NCI-H1105 treated with DMSO at 0.1 percent for 48 hours (cell line): Measurements from ENCODE around the gene DNAH8.
"Not testable (repeated sequence)": the region's sequence is repeated elsewhere in the genome, so short reads cannot be mapped to it uniquely, and the experiment has no call there.

ENCODE experiments used
- DNase-seq: peaks from one replicate; lab custom pipeline; 2025; lab: John Stamatoyannopoulos, UW

DNAH8 gene

DNA sequence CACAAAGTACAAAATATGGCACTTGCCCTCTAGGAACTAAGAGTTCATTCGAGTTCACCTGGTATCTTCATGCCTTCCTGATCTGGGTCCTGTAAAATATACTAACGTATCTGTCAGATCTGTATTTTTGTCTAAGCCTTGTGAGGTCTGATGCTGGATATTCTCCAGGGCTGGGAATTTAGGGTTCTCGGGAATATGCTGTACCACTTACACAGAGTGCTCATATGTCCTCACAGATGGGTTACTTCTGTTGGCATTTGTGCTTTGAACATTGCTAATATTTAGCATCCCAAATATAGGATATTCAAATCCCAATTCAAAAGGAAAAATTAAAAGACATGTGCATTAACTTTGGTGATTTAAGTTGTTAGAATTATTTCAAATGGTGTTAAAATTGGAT, 122.0 kb downstream of the DNAH8 start:
- no peak for DNase-seq

DNA sequence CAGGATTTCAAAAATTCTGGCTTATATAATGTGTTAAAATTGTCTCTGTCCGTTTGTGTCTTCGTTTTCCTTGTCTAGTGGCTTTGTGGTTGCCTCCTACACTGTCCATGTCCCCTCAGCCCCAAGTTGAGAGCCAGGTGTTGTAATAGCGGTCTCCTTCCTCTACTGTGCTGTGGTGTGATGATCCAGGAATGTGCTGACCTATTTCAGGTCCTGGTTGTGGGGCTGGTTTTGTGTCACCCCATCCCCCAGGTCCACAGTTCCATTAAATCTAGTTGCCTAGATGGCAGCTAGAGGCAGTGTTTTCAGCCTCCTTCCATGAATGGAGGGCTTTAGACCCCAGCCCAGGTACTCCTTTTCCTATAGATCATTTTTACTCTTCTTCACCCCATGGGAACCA, 128.7 kb downstream of the DNAH8 start:
- no peak for DNase-seq

DNA sequence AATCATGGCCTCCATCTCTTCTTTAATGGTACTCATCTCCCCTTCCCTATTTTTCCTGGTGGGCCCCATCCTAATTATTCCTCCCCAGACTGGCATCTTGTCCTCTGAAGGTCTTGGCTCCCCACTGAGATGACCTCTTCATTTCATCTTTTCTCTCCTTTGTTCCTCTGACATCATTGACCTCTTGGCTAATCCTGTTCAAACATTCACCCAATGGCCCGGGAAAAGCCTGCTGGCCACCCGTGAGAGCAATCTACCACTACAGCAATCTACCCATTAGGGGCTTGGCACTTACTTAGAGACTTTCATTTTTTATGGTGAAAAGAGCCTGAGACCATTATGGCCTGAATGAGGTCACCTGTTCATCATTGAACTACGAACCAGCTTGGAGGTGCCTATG, 130.8 kb downstream of the DNAH8 start:
- no peak for DNase-seq

DNA sequence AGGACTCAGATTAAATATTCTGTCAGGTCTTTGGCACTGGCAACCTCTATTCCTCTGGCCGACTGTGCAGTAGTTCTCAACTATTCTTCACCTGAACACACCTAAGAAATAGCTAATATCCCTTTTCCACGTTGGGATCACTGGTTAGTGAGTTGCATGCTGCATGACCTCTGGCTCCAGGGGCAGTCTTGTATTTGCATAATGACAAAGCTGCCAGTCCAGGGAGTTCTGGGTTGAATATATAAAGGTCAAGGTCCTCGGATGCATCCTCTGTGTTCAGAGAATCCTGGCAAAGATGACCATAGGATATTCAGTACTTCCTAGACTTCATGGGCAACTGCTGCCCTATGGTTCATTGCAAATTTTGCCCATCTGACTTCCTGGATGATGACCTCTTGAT, 131.2 kb downstream of the DNAH8 start:
- no peak for DNase-seq

DNA sequence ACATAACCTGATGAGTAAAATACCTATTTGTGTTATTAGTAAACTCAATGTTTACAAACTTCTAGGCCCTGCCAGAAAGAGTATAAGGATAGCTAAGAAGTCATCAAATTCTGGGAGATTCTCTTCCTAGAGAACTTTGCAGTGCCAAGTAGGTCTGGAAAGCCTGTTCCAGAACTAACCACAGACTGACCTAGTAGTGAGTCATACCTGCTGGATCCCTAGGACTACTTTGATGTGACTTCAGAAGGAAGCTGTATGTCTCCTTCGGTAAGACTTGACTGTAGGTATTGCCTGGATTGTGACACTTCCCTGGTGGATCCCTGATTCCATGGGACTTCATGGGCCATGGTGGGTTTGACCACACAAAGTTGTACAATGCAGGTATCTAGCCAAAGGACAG, 131.7 kb downstream of the DNAH8 start:
- DNase-seq: no peak

DNA sequence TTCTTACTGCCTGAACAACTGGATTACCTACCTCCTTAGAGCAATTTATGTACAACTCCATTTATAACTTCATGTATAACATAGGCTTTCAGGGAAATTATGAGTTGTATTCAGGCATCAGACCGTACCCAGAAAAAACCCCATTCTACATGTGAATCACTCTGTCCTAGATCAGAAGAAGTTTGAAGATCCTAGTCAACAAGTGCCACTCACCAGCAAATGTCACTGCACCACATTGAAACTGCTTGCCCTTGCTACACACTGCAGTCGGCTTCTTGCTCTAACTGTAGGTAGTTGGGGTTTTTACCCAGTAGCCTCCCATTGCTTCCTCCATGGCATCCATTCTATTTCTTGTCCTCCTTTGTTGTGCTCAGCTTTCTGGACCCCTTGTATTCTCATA, 132.4 kb downstream of the DNAH8 start:
- DNase-seq: no peak

DNA sequence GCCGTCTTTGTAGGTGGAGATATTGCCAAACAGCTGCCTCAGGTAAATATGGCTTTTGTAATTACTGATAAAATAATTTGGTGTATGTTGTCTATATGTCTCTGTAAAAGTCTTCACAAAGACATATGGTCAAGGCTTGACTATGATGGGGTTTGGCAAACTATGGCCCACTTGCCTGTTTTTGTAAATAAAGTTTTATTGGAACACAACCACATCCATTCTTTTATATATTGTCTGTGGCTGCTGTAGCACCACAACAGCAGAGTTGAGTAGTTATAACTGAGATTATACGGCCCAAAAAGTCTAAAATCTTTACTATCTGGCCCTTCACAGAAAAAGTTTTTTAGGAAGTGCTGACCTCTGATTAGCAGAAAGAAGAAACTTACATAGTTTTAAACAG, 133.6 kb downstream of the DNAH8 start:
- DNase-seq: no peak

DNA sequence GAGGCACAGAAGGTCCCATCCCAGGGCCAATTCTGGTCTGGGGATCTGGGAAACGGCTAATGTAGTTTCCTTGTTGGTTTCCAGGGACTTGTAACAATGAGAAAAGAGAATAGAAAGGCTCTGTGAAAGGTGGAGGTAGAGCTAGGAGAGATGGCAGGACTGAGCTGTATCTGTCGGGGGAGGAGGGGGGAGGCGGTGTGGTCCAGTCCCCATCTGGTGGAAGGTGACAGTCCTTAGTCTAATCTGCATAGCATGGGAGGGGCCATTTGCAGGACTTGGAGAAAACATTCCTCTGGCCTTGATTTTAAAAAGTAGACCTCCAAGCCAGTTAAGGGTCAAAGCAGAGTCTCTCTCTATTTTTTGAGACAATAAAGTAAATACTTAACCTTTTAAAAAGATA, 137.1 kb downstream of the DNAH8 start:
- DNase-seq: no peak

DNA sequence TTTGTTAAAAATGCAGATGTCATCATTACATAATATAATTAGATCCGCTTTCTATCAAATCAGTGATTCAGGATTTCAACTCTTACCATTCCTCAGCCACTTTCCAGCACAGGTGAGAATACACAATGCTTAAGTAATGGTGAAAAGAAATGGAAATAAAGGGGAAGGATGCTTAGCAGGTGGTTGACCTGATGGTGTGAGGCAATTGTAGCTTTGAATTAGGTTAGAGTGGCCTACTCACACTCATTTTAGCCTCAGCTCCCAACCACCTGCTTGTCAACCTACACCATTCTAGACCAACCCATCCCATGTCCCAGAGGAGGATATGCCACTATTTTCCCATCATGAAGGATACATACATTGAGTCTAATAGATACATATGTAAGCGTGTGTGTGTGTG, 138.1 kb downstream of the DNAH8 start:
- DNase-seq: no peak

DNA sequence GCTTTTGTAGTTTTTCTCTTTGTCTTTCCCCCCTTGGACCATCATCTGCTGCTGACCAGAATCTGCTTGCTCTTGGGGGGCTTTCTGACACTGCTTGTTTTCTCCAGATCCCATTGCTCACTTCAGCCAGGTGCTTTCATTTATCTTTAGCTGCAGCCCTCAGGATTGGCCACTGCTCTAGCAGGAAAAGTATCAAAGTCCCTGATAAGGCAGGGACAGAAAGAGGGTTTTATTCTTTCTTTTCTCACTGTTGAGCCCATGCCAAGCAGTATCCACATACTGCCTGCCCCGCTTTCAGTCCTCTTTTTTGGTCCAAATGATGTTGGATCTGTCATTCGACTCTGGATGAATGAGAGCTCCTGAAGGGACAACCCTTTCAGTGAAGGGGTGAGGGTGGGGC, 141.4 kb downstream of the DNAH8 start:
- DNase-seq: no peak

DNA sequence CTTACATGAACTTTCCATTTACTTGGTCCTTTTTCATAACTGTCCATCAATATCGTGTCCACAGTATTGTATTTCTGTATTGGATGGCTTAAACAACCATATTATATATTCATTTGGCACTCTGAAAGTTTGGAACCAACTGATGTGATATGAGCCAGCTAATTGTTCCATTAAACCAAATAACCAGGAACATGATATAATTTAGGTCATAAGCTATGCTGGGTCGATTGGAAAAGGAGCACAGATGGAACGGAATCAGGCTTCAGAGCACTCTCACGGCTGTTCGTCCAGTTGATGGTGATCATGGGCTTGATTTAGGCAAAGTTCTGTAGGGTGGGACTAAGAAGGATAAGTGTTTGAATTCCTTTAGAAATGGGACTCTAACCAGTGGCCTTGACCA, 142.7 kb downstream of the DNAH8 start:
- DNase-seq: no peak

DNA sequence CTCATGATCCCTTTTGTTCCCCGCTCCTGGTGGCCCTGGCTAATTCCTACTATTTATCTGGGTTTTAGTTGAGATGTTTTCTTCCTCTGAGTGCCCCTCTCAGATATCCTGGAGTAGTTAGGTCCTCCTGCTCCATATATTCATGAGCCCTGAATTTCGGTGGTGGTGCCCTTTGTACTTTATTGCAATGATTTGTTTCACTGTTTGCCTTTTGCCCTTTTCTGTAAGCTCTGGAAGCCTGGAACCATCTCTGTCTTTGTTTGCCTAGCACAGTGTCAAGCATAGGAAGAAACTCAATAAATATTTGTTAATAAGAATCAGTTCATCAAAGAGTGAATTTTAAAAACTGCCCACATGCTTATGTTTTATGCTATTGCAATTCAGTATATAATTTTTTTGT, 144.9 kb downstream of the DNAH8 start:
- no peak for DNase-seq

DNA sequence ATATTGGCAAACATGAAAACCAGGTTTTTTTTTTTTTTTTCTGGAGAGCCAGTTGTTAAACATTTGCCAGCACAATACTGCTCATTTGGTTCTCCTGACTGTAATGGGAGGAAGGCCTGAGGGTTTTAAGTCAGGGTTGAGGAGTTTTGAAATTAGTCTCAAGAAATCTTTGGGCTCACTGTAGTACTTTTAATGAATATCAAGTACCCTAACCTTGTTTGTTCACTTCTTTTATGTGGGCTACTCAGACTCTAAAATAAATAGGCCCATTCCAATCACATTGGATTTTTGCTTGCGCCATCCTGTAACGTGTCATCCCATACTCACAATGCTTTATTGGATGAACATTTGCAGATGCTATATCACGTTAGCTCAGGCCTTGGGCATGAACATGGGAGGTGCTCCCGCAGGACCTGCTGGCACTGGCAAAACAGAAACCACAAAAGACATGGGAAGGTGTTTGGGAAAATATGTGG, 146.9 kb downstream of the DNAH8 start:
- no peak for DNase-seq

DNA sequence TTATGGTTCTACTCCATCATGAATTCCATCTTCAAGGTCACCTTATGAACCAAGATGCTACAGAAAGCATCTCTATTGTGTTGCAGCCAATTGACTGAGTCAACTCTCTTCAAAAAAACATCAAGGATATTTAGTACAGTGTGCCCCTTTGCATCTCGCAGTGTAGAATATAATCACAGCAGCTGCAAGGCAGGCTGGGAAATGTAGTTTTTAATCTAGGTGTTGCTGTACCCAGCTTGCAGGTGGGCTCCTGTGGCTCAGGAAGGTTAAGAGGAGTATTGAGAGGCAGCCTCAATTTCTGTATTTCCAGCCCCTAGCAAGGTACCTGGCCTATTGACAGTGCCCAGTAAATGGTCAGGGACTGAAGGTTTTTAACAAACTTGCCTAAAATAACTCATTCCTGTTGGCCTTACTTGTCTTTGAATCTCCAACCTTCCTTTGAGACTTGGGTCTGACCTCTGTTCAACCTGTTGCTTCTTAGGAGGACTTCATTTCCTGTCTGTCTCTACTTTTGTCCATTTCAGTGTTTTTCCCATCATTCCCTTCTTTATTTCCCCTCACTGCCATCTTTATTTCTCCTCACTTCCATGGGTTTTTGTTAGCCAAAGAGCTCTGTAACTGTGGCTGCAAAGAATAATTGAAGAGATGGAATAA, 150.5 kb downstream of the DNAH8 start:
- DNase-seq: no peak

DNA sequence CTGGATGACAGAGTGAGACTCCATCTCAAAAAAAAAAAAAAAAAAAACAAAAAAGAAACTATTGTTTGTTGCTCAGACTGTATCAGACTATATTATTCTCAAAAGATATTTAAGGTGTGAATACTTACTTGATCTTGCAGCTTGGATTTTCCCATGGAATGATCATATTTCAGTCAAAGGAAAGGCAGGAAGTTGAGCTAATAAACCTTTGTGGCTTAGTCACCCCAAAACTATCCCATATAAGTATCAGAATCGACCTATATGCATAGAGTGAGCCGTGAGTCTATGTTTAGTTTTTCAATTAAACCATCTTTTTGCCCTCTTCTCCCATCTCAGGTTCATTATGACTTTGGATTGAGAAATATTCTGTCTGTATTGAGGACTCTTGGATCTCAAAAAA, 152.6 kb downstream of the DNAH8 start:
- no peak for DNase-seq

DNA sequence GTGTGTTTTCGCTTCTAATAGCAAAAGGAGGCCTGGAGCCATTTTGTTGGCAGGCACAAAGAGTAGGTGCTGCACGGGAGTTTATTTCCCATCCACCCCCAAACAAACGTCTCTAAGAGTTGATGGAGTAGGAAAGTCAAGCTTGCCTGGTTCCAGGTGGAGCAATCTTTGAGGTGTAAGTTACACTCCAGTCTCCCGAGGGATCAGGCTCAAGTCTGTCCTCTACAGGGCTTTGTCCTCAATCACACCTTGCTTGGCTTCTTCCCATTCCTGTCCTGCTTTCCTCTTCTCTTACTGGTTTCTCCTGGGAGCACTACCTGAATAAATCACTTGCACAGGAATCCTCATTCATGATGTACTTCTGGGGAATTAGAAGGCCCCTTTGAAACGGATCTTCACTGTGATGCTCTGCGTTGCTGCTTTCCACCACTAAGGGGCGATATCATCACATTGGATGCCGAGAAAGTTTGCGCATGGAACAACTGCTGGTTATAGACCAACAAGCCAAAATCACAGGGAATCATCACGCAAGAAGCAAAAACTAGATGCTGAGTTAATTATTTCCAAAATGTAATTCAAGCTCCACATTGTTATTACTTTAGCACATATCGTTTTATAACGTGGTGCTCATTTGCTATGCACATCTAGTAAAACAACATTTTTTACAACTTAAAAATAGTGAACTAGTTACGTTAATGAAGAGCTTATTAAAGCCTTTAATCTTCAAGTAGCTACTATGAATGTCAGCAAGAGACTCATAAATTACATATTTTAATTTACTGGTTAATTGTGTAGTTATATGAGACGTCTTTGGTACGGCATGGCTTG, 156.8 kb downstream of the DNAH8 start:
- DNase-seq: peak; percentile 56

DNA sequence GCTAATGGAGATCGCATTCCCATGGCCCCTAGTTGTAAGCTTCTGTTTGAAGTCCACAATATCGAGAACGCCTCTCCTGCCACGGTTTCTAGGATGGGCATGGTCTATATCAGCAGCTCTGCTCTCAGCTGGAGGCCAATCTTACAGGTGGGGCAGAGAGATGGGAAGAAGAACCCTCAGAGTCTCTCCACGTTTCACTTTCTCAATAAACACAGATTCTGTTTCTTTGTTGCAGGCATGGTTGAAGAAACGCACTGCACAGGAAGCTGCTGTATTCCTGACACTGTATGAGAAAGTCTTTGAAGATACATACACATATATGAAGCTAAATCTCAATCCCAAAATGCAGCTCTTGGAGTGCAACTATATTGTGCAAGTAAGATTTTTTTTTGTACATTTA, 157.9 kb downstream of the DNAH8 start:
- no peak for DNase-seq

DNA sequence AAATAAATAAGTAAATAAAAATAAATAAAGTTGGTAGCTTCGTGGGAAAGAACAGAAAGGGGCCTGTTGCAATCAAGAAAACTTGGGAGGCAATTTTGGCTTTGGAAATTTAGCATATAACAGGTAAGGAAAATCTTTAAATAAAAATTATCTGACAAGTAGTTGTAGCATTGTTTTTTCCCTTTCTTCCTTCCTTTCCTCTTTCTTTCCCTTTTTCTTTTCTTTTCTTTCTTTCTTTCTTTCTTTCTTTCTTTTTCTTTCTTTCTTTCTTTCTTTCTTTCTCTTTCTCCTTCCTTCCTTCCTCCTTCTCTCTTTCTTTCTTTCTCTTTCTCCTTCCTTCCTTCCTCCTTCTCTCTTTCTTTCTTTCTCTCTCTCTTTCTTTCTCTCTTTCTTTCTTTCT, 158.7 kb downstream of the DNAH8 start:
- not testable (repeated sequence) for DNase-seq

DNA sequence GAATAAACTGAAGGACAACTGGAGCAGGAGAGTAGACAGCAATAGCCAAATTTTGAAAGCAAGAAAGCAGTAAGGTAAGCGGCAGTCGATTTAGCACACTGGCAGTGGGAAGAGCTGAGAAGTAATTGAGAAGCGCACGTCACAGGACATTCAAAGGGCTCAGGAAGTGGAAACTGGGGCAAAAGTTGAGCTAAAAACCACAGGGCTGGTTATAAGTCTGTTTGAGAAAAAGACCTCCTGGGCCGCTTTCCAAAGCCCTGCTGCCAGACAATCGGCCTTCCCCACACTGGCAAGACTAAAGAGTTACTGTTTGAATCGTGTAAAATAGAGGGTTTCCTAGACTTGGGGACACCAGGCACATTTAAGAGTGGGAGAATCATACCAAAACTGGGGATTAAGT, 161.4 kb downstream of the DNAH8 start:
- no peak for DNase-seq

DNA sequence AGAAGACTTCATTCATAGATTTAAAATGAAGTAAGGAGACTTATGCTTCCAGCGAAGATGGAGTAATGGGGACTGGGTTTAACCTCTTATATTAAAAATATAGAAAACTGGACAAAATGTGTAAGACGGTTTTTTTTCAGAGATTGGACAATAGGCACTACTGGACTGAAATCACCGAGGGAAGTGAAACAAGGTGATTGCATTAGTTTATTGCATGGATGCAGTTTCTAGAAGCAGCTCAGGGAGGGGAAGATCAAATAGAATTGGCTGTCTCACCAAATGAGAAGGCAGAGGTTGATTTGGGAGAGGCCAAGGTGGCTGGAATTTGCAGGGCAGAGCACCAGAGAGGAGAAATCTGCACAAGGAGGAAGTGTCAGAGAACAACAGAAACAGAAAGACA, 162.6 kb downstream of the DNAH8 start:
- no peak for DNase-seq

DNA sequence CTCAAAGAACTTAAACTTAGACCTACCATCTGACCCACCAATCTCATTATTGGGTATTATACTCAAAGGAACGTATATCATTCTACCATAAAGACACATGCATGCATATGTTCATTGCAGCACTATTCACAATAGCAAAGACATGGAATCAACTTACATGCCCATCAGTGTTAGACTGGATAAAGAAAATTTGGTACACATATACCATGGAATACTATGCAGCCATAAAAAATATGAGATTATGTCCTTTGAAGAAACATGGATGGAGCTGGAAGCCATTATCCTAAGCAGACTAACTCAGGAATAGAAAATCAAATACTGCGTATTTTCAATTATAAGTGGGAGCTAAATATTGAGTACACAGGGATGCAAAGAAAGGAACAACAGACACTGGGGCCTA, 167.0 kb downstream of the DNAH8 start:
- DNase-seq: no peak

DNA sequence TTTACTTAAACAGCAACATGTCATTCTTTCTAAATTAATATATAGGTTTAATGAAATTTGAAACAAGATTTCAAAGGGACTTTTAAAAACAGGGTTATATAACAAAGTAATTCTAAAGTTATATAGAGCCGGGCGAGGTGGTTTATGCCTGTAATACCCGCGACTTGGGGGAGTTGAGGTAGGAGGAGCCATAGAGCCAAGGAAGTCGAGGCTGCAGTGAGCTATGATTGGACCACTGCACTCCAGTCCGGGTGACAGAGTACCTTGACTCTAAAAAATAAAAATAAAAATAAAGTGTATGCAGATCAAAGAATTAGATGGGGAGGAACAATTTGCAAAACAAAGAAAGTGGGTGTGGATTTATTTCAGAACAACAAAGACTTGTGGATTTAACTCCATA, 182.4 kb downstream of the DNAH8 start:
- DNase-seq: no peak

DNA sequence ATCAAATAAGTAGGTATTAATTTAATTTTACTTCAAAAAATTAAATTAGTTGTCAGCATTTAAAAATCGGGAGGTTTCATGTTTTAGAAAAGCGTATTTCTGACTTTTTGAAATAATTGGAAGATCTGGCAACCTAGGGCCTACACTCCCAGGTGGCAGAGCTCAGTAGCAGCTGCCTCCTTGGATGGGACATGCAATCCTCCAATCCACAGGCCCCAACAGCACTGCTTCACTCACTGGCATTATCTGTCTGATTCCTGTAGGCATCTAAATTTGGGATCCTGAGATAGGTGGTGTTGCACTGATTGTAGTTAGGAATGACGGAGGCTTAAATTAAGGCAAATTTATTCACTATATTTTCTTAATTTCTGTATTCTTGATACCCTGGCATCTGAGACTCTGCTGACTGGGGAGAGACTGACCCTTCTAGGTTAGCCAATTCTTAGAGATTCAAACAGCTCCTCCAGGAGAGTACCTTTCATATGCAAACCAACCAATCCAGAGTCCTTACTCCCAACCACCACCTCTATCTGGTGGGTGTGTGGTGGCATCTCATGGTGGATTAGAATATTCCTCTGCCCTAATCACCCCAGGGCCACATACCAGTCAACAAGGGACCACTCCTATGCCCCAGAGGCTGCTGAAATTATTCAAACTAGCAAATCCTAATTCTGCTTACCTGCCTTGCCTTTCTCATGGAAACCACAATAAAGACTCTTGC, 186.9 kb downstream of the DNAH8 start:
- no peak for DNase-seq
